Hepatocyte (in vitro differentiated cells): Measurements from ENCODE around the gene ITSN1. TPM values are rescaled to one million over a fixed set of nuclear protein-coding genes. Genes with fewer than 3 reads are reported as not detected.

Source experiments
- DNase-seq: peaks from one replicate; pipeline ENCODE4 v3.0.0-alpha.2; 2016; ENCODE audit warnings: low spot score
- H2AFZ ChIP-seq: fragments of 200-600 bp; sonication (generic); 2 replicates; pipeline ENCODE4 v1.6.0; 2016; ENCODE audit warnings: antibody characterized with exemption, mild to moderate bottlenecking
- H3K27ac ChIP-seq: fragments of 200-600 bp; sonication (generic); 2 replicates; pipeline ENCODE4 v1.5.1; 2016; ENCODE audit warnings: mild to moderate bottlenecking
- H3K27me3 ChIP-seq: fragments of 200-600 bp; sonication (generic); 2 replicates; pipeline ENCODE4 v1.6.1; 2016
- H3K36me3 ChIP-seq: fragments of 200-600 bp; sonication (generic); replicated peaks from 2 replicates; pipeline ENCODE4 v1.5.1; 2016; ENCODE audit warnings: low read depth; ENCODE audit not compliant: insufficient read depth
- H3K4me1 ChIP-seq: fragments of 200-600 bp; sonication (generic); 2 replicates; pipeline ENCODE4 v1.5.1; 2016; ENCODE audit warnings: mild to moderate bottlenecking, moderate library complexity; ENCODE audit not compliant: insufficient read depth
- H3K4me2 ChIP-seq: fragments of 200-600 bp; sonication (generic); 2 replicates; pipeline ENCODE4 v1.6.0; 2016
- H3K4me3 ChIP-seq: fragments of 200-600 bp; sonication (generic); 2 replicates; pipeline ENCODE4 v1.5.1; 2016; ENCODE audit warnings: mild to moderate bottlenecking
- H3K79me2 ChIP-seq: fragments of 200-600 bp; sonication (generic); 2 replicates; pipeline ENCODE4 v1.6.0; 2017; ENCODE audit warnings: mild to moderate bottlenecking
- H3K9me2 ChIP-seq: fragments of 200-600 bp; sonication (generic); replicated peaks from 2 replicates; pipeline ENCODE4 v1.6.0; 2017; ENCODE audit warnings: mild to moderate bottlenecking; ENCODE audit not compliant: insufficient read depth
- H3K9me3 ChIP-seq: fragments of 200-600 bp; sonication (generic); 2 replicates; pipeline ENCODE4 v1.5.1; 2016; ENCODE audit warnings: low read depth, mild to moderate bottlenecking
- H4K20me1 ChIP-seq: fragments of 200-600 bp; sonication (generic); 2 replicates; pipeline ENCODE4 v1.6.0; 2016; ENCODE audit warnings: mild to moderate bottlenecking; ENCODE audit not compliant: insufficient read depth, poor library complexity, severe bottlenecking
- CTCF ChIP-seq: fragments of 200-600 bp; sonication (generic); IDR thresholded peaks from 2 replicates; pipeline ENCODE4 v1.5.1; 2016; ENCODE audit warnings: antibody characterized with exemption, mild to moderate bottlenecking; ENCODE audit not compliant: poor library complexity
- EZH2 ChIP-seq: fragments of 200-600 bp; sonication (generic); IDR thresholded peaks from 2 replicates; pipeline ENCODE4 v1.6.1; 2016; ENCODE audit warnings: antibody characterized with exemption, mild to moderate bottlenecking, borderline replicate concordance
- EZH2phosphoT487 ChIP-seq: fragments of 200-600 bp; sonication (generic); IDR thresholded peaks from one replicate; pipeline ENCODE4 v1.6.1; 2018; ENCODE audit warnings: antibody characterized with exemption, mild to moderate bottlenecking, low read depth, moderate library complexity; ENCODE audit not compliant: unreplicated experiment, severe bottlenecking
- WGBS: methylation state at CpG from one replicate; pipeline ENCODE4 v1.1.6; 2016; ENCODE audit warnings: low lambda C conversion rate; ENCODE audit errors: missing lambda C conversion rate; 5-methylcytosine and 5-hydroxymethylcytosine counted together
- polyA plus RNA-seq: library from polyadenylated mRNA; unstranded; fragments of >200 nt; fragmentation: Nextera tagmentation; extraction: Ambion mirVana; gene quantifications from 2 replicates; pipeline ENCODE4 v1.2.1, GENCODE V29; 2016
- total RNA-seq: library from RNA; depleted of rRNA; stranded (reverse); fragments of >200 nt; gene quantifications from 2 replicates; pipeline ENCODE4 v1.2.3, GENCODE V29; 2014

ITSN1 gene
- total and polyA plus RNA-seq, 2 experiments from 2014 or later, result 43.6 to 46.0 TPM

- Histone ChIP-seq H3K27me3 (no peaks in the 10 kb centered on the region), H3K27ac (no peak overlapping the region), H3K9me3 (peaks cover 17% of the 10 kb centered on the region), H3K79me2 (peaks cover 4% of the 10 kb centered on the region), H2AFZ (no peak overlapping the region), H3K9me2 (no peaks in the 10 kb centered on the region), H3K4me3 (no peak overlapping the region), H3K36me3 (no peaks in the 10 kb centered on the region), H4K20me1 (no peaks in the 10 kb centered on the region), H3K4me1 (no peaks in the 10 kb centered on the region), H3K4me2 (no peak overlapping the region)
- TF ChIP-seq EZH2phosphoT487 (no peak), EZH2 (no peak), CTCF (no peak)
- DNase-seq, result no peak
- WGBS, result 100% methylated on average over 3 of the region's 3 CpGs
Measured at GRCh38 chr21:33748903-33749302, 106.6 kb downstream of the ITSN1 start.

GRCh38 chr21:33750017-33750416, 107.7 kb downstream of the ITSN1 start:
- DNase-seq, result no peak
- Histone ChIP-seq H3K79me2 (peaks cover 4% of the 10 kb centered on the region), H2AFZ (no peak overlapping the region), H4K20me1 (no peaks in the 10 kb centered on the region), H3K9me3 (peaks cover 17% of the 10 kb centered on the region), H3K27me3 (no peaks in the 10 kb centered on the region), H3K4me2 (no peak overlapping the region), H3K36me3 (no peaks in the 10 kb centered on the region), H3K4me1 (no peaks in the 10 kb centered on the region), H3K4me3 (no peak overlapping the region), H3K27ac (no peak overlapping the region), H3K9me2 (no peaks in the 10 kb centered on the region)
- 87% methylated on average over 4 of the region's 4 CpGs for WGBS
- no peak for TF ChIP-seq EZH2
- no peak for TF ChIP-seq EZH2phosphoT487
- TF ChIP-seq CTCF, result no peak

GRCh38 chr21:33751120-33751519, 108.8 kb downstream of the ITSN1 start:
- H2AFZ ChIP-seq, result no peak overlapping the region
- no peak for DNase-seq
- no peaks in the 10 kb centered on the region for H3K4me1 ChIP-seq
- H3K27me3 ChIP-seq, result no peaks in the 10 kb centered on the region
- H4K20me1 ChIP-seq, result no peaks in the 10 kb centered on the region
- peaks cover 4% of the 10 kb centered on the region for H3K79me2 ChIP-seq
- no peaks in the 10 kb centered on the region for H3K9me2 ChIP-seq
- WGBS, result 57% methylated on average over 1 of the region's 1 CpG
- no peak overlapping the region for H3K4me2 ChIP-seq
- H3K9me3 ChIP-seq, result peaks cover 15% of the 10 kb centered on the region
- no peaks in the 10 kb centered on the region for H3K36me3 ChIP-seq
- TF ChIP-seq EZH2phosphoT487 (no peak), CTCF (no peak), EZH2 (no peak)
- no peak overlapping the region for H3K27ac ChIP-seq
- no peak overlapping the region for H3K4me3 ChIP-seq

- no peaks in the 10 kb centered on the region for H4K20me1 ChIP-seq
- no peak overlapping the region for H3K4me2 ChIP-seq
- peaks cover 4% of the 10 kb centered on the region for H3K79me2 ChIP-seq
- no peaks in the 10 kb centered on the region for H3K4me1 ChIP-seq
- no peak overlapping the region for H3K4me3 ChIP-seq
- no peak for TF ChIP-seq CTCF
- TF ChIP-seq EZH2phosphoT487, result no peak
- TF ChIP-seq EZH2, result no peak
- no peaks in the 10 kb centered on the region for H3K27me3 ChIP-seq
- H3K27ac ChIP-seq, result no peak overlapping the region
- H3K36me3 ChIP-seq, result no peaks in the 10 kb centered on the region
- H3K9me3 ChIP-seq, result peaks cover 11% of the 10 kb centered on the region
- no peaks in the 10 kb centered on the region for H3K9me2 ChIP-seq
- DNase-seq, result no peak
- no peak overlapping the region for H2AFZ ChIP-seq
Measured at GRCh38 chr21:33751533-33751932, 109.2 kb downstream of the ITSN1 start.
